ENCODE results near the gene CD79B. TPM values are rescaled to one million over a fixed set of nuclear protein-coding genes. Genes with fewer than 3 reads are reported as not detected.

CD79B gene
- total RNA-seq, 2 experiments from 2014 or later = 17.0 to 19.6 TPM

DNA sequence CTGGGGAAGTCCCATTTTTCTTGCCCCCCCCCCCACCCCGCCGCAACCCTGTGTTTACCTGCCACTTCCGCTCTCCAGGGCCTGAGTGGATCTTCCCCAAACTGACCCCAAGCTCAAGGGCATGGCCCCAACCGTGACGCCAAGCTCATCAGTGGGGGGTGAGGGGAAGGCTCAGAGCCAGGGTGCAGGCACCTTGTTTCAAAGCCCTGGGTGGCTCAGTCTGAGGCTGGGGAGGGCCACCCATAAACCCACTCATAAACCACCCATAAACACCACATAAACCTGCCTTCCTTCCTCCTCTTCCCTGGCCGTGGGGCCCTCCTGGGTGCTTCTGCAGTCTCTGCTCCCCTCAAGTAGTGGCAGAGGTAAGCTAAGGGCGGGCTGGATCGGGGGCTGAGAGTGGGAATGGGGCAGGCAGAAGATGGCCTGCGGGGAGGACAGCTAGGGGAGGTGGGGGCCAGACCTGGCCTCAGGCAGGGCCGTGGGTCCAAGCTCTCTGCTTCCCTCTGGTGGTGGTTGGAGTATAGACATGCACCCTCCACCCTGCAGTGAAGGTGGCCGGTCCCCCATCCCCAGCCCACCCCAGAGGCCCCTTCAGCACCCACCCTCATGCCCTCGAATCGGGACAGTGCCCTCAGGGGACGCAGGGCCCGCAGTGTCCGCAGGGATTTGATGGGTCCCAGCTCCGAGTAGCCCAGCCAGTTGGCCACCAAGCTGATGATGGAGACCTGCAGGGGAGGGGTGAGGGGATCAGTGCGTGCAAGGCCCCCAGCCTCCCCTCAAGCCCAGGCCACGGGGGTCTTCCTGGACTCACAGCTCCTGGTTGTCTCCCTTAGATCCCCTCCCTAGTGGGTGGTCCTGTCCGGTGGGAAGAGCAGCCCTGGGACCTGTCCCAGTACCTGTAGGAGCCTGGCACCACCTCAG, 14.6 kb upstream of the CD79B start:
- Mint-ChIP-seq H3K27me3 (peaks cover 17% of the 10 kb centered on the region), H3K4me1 (peaks cover 7% of the 10 kb centered on the region), H3K4me3 (peak overlapping the region; percentile 83), H3K9me3 (no peaks in the 10 kb centered on the region), H3K27ac (peak overlapping the region; percentile 78), H3K36me3 (no peaks in the 10 kb centered on the region)
- DNase-seq = peak; percentile 72
- ATAC-seq (ENCODE audit: low read depth) = peak; percentile 89
- POLR2A ChIA-PET = interaction anchor here (1.3 to 2.0 kb wide), 6 partner anchors 10 to 74 kb away, joined by 3 to 11 read pairs (median 6); partner anchors contain the start of genes CD79B, GH1 and ICAM2

DNA sequence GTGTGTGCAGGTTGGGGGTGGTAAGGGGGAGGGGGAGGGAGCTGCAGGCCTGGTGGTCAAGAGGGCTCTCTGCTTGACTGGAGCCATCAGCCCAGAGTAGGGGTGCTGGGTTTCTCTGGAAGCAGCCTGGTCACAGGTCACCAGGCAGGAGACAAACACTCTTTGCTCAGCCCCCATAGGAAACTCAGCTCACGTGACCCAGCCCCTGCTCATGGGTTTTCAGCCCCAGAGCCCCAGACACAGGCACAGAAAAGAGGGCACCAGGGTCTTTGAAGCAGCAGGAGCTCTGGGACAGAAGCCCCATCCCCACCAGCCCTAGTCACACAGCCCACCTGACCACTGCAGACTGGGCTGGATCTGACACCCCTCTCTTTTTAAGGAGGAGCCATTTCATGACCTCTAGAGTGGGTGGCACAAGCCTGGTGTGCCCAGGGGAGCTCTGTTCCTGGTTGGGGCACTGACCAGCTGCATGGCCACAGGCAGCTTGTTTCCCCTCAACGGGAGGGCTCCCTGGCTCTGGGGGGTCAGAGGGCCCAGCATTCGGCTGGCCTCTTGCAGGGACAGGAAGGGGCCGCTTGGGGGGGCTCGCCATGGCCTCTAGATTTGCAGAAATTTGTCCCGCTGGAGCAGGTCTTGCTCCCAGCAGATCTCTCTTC, 13.8 kb upstream of the CD79B start:
- no peak overlapping the region for H3K27ac Mint-ChIP-seq
- POLR2A ChIA-PET = interaction anchor here (1.3 to 2.0 kb wide), 6 partner anchors 10 to 74 kb away, joined by 3 to 11 read pairs (median 6); partner anchors contain the start of genes CD79B, GH1 and ICAM2

DNA sequence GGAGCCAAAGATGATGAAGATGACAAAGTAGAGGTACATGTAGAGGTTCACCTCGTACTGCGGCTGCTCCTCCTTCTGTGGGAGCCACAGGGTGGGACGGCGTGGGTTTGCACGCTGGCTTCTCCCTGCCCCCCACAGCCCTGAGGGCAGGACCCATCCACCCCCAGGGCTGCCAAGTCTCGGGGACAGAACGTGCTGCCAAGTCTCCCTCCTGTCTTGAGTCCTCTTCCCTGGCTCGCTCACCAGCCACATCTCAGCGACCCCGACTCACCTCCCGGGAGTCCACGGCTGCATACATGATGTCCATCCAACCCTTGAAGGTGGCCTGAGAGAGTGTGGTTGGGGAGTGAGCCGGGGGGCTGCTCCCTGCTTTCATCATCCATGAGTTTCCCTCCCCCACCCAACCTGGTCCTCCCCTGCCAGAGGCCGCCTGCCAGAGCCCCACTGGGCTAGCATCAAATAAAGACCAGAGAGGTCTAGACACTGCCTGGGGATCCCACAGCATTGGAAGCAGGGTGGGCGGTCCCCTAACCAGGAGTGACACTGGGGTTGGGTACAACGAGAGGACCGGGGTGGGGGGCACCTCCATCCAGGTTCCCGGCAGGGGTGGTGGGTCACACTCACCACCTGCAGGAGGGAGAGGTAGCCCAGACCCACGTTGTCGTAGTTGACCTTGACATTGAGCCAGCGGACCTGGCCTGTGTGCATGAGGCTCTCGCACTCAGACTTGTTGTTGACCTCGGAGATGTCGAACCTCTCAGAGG, 12.8 kb upstream of the CD79B start:
- H3K9me3 Mint-ChIP-seq = no peaks in the 10 kb centered on the region
- H3K4me3 Mint-ChIP-seq = no peak overlapping the region
- ATAC-seq (ENCODE audit: low read depth) (no peak), DNase-seq (no peak)
- H3K36me3 Mint-ChIP-seq = no peaks in the 10 kb centered on the region
- POLR2A ChIA-PET = no interaction called here
- H3K27me3 Mint-ChIP-seq = peaks cover 23% of the 10 kb centered on the region
- no peak overlapping the region for H3K27ac Mint-ChIP-seq
- peaks cover 7% of the 10 kb centered on the region for H3K4me1 Mint-ChIP-seq

More for the DNA sequence above, 13.8 kb upstream of the CD79B start:
- DNase-seq (peak; percentile 52), ATAC-seq (ENCODE audit: low read depth) (no peak)
- no peaks in the 10 kb centered on the region for H3K9me3 Mint-ChIP-seq
- peaks cover 23% of the 10 kb centered on the region for H3K27me3 Mint-ChIP-seq
- H3K4me3 Mint-ChIP-seq = peak overlapping the region; percentile 83
- no peaks in the 10 kb centered on the region for H3K36me3 Mint-ChIP-seq
- H3K4me1 Mint-ChIP-seq = peaks cover 7% of the 10 kb centered on the region

DNA sequence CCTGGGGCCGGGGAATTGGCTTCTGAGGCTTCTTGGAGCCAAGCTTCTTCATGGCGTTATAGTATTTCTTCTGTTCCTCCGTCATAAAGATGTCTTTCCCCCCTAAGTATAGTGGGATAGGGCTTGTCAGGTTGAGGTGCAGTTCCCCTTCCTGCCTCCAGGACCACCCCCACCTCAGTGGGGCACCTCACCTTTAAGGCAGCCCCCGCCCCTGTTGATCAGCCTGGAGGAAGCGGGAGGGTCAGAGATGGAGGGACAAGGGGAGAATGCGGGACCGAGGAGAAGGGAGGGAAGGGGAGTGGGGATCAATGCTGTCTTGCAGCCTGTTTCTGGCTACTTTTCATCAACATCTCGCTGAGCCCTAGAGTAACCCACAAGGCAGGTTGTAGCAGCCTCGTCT, 11.6 kb upstream of the CD79B start:
- peaks cover 25% of the 10 kb centered on the region for H3K27me3 Mint-ChIP-seq
- no peaks in the 10 kb centered on the region for H3K9me3 Mint-ChIP-seq
- no peak overlapping the region for H3K4me3 Mint-ChIP-seq
- POLR2A ChIA-PET = no interaction called here
- ATAC-seq (ENCODE audit: low read depth) (no peak), DNase-seq (no peak)
- H3K4me1 Mint-ChIP-seq = peaks cover 7% of the 10 kb centered on the region
- no peaks in the 10 kb centered on the region for H3K36me3 Mint-ChIP-seq
- H3K27ac Mint-ChIP-seq = no peak overlapping the region

DNA sequence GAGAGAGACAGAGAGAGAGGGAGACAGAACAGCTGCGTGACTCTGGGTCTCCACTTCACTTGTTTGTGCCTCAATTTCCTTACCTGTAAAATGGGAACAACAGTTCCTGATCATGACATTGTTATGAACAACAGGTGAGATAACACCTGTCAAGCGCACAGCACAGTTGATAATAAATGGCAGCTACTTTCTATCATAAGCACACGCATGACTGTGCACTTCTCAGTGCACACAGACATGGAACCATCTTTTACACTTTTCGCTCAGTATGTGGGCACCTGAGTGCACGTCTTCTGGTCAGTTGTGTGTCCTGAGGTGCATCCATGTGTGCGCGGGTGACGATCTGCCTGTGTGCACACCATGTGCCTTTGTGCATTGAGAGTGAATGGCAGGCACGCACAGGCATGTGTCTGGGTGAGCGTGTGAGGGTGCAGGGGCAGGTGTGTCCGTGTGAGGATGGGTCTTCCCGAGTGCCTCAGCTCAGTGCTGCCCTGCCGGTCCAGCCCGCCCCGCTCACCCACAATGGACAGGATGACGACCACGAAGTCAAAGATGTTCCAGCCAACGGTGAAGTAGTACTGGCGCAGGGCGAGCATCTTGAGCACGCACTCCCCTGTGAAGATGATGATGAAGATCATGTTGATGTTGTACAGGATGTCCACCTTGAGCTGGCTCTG, 10.3 kb upstream of the CD79B start:
- no peak overlapping the region for H3K27ac Mint-ChIP-seq
- H3K4me3 Mint-ChIP-seq = no peak overlapping the region
- peaks cover 25% of the 10 kb centered on the region for H3K27me3 Mint-ChIP-seq
- DNase-seq (no peak), ATAC-seq (ENCODE audit: low read depth) (no peak)
- H3K4me1 Mint-ChIP-seq = peaks cover 7% of the 10 kb centered on the region
- H3K9me3 Mint-ChIP-seq = no peaks in the 10 kb centered on the region
- POLR2A ChIA-PET = interaction anchor here (1.0 kb wide), 1 partner anchor 35 kb away, joined by 3 read pairs; no protein-coding TSS in a partner anchor
- no peaks in the 10 kb centered on the region for H3K36me3 Mint-ChIP-seq

DNA sequence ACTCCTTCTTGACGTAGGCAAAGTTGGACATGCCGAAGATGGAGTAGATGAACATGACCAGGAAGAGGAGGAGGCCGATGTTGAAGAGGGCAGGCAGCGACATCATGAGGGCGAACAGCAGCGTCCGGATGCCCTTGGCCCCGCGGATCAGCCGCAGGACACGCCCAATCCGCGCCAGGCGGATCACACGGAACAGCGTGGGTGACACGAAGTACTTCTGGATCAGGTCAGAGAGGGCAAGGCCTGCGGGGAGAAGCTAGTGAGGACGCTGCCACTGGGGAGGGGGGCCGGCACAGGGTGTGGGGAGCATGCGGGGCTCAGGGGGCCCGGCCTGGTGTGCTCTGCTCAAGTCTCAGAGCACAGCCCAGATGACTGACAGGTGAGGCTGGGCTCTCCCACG, 9.6 kb upstream of the CD79B start:
- H3K27me3 Mint-ChIP-seq = peaks cover 25% of the 10 kb centered on the region
- no peak overlapping the region for H3K27ac Mint-ChIP-seq
- H3K9me3 Mint-ChIP-seq = no peaks in the 10 kb centered on the region
- POLR2A ChIA-PET = interaction anchor here (1.0 kb wide), 1 partner anchor 36 kb away, joined by 3 read pairs; no protein-coding TSS in a partner anchor
- ATAC-seq (ENCODE audit: low read depth) (no peak), DNase-seq (no peak)
- H3K36me3 Mint-ChIP-seq = no peaks in the 10 kb centered on the region
- H3K4me3 Mint-ChIP-seq = no peak overlapping the region
- H3K4me1 Mint-ChIP-seq = peaks cover 7% of the 10 kb centered on the region

DNA sequence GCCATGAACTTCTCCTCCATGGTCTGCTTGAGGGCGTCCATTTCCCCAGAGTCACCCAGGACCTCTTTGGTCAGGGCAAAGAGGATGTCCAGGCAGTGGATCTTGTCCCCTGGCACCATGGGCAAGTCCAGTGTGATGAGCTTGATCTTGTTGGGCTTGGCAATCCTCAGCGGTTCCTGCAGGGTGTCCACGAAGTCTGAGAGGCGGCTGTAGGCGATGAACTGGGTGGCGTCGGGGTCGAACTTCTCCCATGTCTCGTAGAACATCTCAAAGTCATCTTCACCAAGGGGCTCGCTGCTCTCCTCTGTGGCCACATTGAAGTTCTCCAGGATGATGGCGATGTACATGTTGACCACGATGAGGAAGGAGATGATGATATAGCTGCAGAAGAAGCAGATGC, 9.0 kb upstream of the CD79B start:
- POLR2A ChIA-PET = no interaction called here
- Mint-ChIP-seq H3K27ac (no peak overlapping the region), H3K36me3 (no peaks in the 10 kb centered on the region), H3K4me3 (no peak overlapping the region), H3K4me1 (peaks cover 3% of the 10 kb centered on the region), H3K9me3 (no peaks in the 10 kb centered on the region), H3K27me3 (peaks cover 25% of the 10 kb centered on the region)
- no peak for ATAC-seq (ENCODE audit: low read depth)
- no peak for DNase-seq

DNA sequence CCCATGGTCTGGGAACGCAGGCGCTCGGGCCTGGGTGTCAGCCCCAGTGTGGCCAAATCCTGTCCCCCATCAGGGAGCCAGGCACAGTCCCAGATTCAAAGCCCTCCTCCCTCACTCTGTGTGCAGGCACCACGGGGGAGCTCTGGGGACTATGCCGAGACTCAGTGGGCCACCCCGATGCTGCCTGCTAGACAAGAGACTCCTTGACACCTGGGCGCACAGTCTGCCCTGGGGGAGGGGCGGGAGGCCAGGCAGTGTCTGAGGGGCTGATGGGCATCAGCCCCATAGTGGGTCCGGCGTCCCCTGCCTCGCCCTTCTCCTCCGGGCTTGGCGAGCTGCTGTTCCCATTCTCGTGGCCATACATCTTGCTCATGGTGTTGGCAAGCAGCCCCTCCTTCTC, 8.5 kb upstream of the CD79B start:
- POLR2A ChIA-PET = no interaction called here
- Mint-ChIP-seq H3K4me1 (no peaks in the 10 kb centered on the region), H3K27me3 (peaks cover 26% of the 10 kb centered on the region), H3K4me3 (no peak overlapping the region), H3K36me3 (no peaks in the 10 kb centered on the region), H3K27ac (no peak overlapping the region), H3K9me3 (no peaks in the 10 kb centered on the region)
- ATAC-seq (ENCODE audit: low read depth) = no peak
- DNase-seq = no peak

DNA sequence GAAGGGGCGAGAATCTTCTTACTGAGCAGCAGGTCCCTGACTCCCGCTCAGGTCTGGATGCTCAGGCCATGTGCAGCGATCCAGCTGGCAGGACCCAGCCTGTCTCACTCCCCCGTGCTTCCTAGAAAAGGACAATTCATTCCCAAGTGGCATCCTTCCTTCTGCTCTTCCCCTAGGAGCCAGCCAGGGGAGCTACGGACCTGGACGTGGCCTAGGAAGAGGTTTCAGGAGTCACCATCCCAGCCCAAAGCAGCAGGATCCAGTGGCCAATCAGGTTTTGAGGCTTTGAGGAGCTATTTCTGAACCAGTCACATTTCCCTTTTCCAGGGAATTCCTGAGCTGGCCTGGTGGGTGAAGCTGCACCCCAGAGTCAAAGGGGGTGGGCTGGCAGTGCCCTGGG, 7.8 kb upstream of the CD79B start:
- no peaks in the 10 kb centered on the region for H3K36me3 Mint-ChIP-seq
- POLR2A ChIA-PET = no interaction called here
- no peaks in the 10 kb centered on the region for H3K9me3 Mint-ChIP-seq
- no peaks in the 10 kb centered on the region for H3K4me1 Mint-ChIP-seq
- no peak overlapping the region for H3K27ac Mint-ChIP-seq
- H3K27me3 Mint-ChIP-seq = peaks cover 29% of the 10 kb centered on the region
- ATAC-seq (ENCODE audit: low read depth) = no peak
- no peak overlapping the region for H3K4me3 Mint-ChIP-seq
- no peak for DNase-seq

DNA sequence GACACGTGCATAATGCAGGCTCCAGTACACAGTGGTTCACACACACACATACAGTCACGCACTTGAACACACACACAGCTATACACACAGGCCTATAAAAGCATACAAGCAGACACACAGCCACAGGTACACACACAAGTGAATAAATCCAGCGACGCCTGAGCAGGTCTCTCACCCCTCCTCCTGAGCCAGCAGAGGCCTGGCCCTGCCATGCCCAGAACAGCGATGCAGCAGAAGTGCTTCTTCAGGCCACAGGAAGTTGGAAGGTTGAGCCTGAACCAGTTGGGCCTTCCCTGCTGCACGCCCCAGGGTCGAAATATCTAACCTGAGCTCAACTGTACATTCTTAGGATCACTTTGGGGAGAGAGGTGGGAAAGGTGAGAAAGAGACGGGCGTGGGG, 7.3 kb upstream of the CD79B start:
- POLR2A ChIA-PET = no interaction called here
- Mint-ChIP-seq H3K4me3 (no peak overlapping the region), H3K27me3 (peaks cover 28% of the 10 kb centered on the region), H3K27ac (no peak overlapping the region), H3K36me3 (no peaks in the 10 kb centered on the region), H3K9me3 (no peaks in the 10 kb centered on the region), H3K4me1 (no peaks in the 10 kb centered on the region)
- ATAC-seq (ENCODE audit: low read depth) (no peak), DNase-seq (no peak)

DNA sequence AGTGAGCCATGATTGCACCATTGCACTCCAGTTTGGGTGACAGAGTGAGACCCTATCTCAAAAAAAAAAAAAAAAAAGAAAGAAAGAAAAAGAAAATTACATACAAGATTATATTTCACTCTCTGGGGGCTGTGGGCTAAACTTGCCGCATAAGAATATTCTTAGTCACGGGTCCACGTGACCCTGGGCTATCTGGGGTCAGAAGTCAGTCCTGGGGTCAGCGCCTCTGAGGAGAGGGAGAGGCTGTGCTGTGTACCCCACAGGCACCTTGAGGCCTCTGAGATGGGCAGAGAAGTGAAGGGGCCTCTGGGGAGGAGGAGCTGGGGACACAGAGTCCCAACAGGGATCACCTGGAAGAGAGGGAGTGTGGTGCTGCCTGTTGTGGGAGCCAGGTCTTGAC, 5.8 kb upstream of the CD79B start:
- POLR2A ChIA-PET = interaction anchor here (0.6 kb wide), 1 partner anchor 23 kb away, joined by 3 read pairs; no protein-coding TSS in a partner anchor

DNA sequence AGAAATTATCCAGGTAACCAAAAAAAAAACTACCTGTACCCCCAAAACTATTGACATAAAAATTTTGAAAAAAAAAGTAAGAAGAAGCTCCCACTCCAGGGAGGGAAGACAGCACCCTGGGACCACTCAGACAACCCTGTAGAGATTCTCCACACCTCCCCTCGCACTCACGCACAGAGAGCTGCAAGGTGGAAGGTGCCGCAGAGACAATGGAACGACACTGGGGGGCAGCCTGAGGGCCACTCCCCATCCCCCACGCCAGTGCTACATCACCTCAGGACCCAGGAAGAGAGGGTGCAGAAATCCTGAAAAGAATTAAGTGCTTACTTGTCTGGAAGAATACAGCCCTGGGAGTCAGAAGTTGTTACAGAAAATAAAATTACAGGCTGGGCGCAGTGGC, 5.2 kb upstream of the CD79B start:
- Mint-ChIP-seq H3K27ac (no peak overlapping the region), H3K27me3 (peaks cover 18% of the 10 kb centered on the region), H3K4me1 (peaks cover 3% of the 10 kb centered on the region), H3K9me3 (no peaks in the 10 kb centered on the region), H3K36me3 (no peaks in the 10 kb centered on the region), H3K4me3 (no peak overlapping the region)
- POLR2A ChIA-PET = interaction anchor here (0.6 kb wide), 1 partner anchor 84 kb away, joined by 3 read pairs; no protein-coding TSS in a partner anchor
- no peak for ATAC-seq (ENCODE audit: low read depth)
- DNase-seq = no peak

More for the DNA sequence above, 5.8 kb upstream of the CD79B start:
- no peaks in the 10 kb centered on the region for H3K36me3 Mint-ChIP-seq
- H3K27ac Mint-ChIP-seq = no peak overlapping the region
- DNase-seq (no peak), ATAC-seq (ENCODE audit: low read depth) (no peak)
- peaks cover 21% of the 10 kb centered on the region for H3K27me3 Mint-ChIP-seq
- H3K9me3 Mint-ChIP-seq = no peaks in the 10 kb centered on the region
- no peak overlapping the region for H3K4me3 Mint-ChIP-seq
- no peaks in the 10 kb centered on the region for H3K4me1 Mint-ChIP-seq
